Measurements from ENCODE around the gene ASPG.

Gene ASPG

GRCh38 chr14:104087505-104087904, 2.0 kb downstream of the ASPG start:
- DNase-seq (ENCODE audit: low read depth): no peak
- Histone ChIP-seq H3K27me3 (replicated peaks; ENCODE audit: control insufficient read depth, insufficient read depth, low read length) (peaks cover 39% of the 10 kb centered on the region), H3K4me1 (ENCODE audit: control insufficient read depth, insufficient read depth, low read length) (no peaks in the 10 kb centered on the region), H3K9me3 (ENCODE audit: control insufficient read depth, low read length) (no peaks in the 10 kb centered on the region), H3K36me3 (ENCODE audit: control insufficient read depth, insufficient read depth, low read length, severe bottlenecking) (no peaks in the 10 kb centered on the region), H3K9ac (ENCODE audit: low read length) (no peak overlapping the region), H3K4me3 (ENCODE audit: low read length) (no peak overlapping the region)

GRCh38 chr14:104087981-104088850, 2.7 kb downstream of the ASPG start:
- no peaks in the 10 kb centered on the region for H3K4me1 ChIP-seq (ENCODE audit: control insufficient read depth, insufficient read depth, low read length)
- no peaks in the 10 kb centered on the region for H3K9me3 ChIP-seq (ENCODE audit: control insufficient read depth, low read length)
- H3K36me3 ChIP-seq (ENCODE audit: control insufficient read depth, insufficient read depth, low read length, severe bottlenecking): no peaks in the 10 kb centered on the region
- H3K9ac ChIP-seq (ENCODE audit: low read length): no peak overlapping the region
- peaks cover 40% of the 10 kb centered on the region for H3K27me3 ChIP-seq (replicated peaks; ENCODE audit: control insufficient read depth, insufficient read depth, low read length)
- no peak for DNase-seq (ENCODE audit: low read depth)
- no peak overlapping the region for H3K4me3 ChIP-seq (ENCODE audit: low read length)

GRCh38 chr14:104090071-104090748, 4.7 kb downstream of the ASPG start:
- no peak for DNase-seq (ENCODE audit: low read depth)
- Histone ChIP-seq H3K4me3 (ENCODE audit: low read length) (no peak overlapping the region), H3K9ac (ENCODE audit: low read length) (no peak overlapping the region), H3K36me3 (ENCODE audit: control insufficient read depth, insufficient read depth, low read length, severe bottlenecking) (no peaks in the 10 kb centered on the region), H3K4me1 (ENCODE audit: control insufficient read depth, insufficient read depth, low read length) (no peaks in the 10 kb centered on the region), H3K27me3 (replicated peaks; ENCODE audit: control insufficient read depth, insufficient read depth, low read length) (peaks cover 43% of the 10 kb centered on the region), H3K9me3 (ENCODE audit: control insufficient read depth, low read length) (no peaks in the 10 kb centered on the region)

GRCh38 chr14:104091061-104091926, 5.8 kb downstream of the ASPG start:
- Histone ChIP-seq H3K4me3 (ENCODE audit: low read length) (no peak overlapping the region), H3K36me3 (ENCODE audit: control insufficient read depth, insufficient read depth, low read length, severe bottlenecking) (no peaks in the 10 kb centered on the region), H3K9me3 (ENCODE audit: control insufficient read depth, low read length) (no peaks in the 10 kb centered on the region), H3K4me1 (ENCODE audit: control insufficient read depth, insufficient read depth, low read length) (no peaks in the 10 kb centered on the region), H3K9ac (ENCODE audit: low read length) (no peak overlapping the region), H3K27me3 (replicated peaks; ENCODE audit: control insufficient read depth, insufficient read depth, low read length) (peaks cover 44% of the 10 kb centered on the region)
- no peak for DNase-seq (ENCODE audit: low read depth)

- no peak for DNase-seq (ENCODE audit: low read depth)
- no peaks in the 10 kb centered on the region for H3K9me3 ChIP-seq (ENCODE audit: control insufficient read depth, low read length)
- no peaks in the 10 kb centered on the region for H3K36me3 ChIP-seq (ENCODE audit: control insufficient read depth, insufficient read depth, low read length, severe bottlenecking)
- H3K27me3 ChIP-seq (replicated peaks; ENCODE audit: control insufficient read depth, insufficient read depth, low read length): peaks cover 41% of the 10 kb centered on the region
- H3K4me3 ChIP-seq (ENCODE audit: low read length): no peak overlapping the region
- no peak overlapping the region for H3K9ac ChIP-seq (ENCODE audit: low read length)
- H3K4me1 ChIP-seq (ENCODE audit: control insufficient read depth, insufficient read depth, low read length): no peaks in the 10 kb centered on the region
These were observed 6.6 kb downstream of the ASPG start for GRCh38 chr14:104091927-104092771.

GRCh38 chr14:104092931-104093365, 7.4 kb downstream of the ASPG start:
- DNase-seq (ENCODE audit: low read depth): no peak
- no peaks in the 10 kb centered on the region for H3K4me1 ChIP-seq (ENCODE audit: control insufficient read depth, insufficient read depth, low read length)
- H3K27me3 ChIP-seq (replicated peaks; ENCODE audit: control insufficient read depth, insufficient read depth, low read length): peaks cover 37% of the 10 kb centered on the region
- no peaks in the 10 kb centered on the region for H3K9me3 ChIP-seq (ENCODE audit: control insufficient read depth, low read length)
- H3K9ac ChIP-seq (ENCODE audit: low read length): no peak overlapping the region
- no peak overlapping the region for H3K4me3 ChIP-seq (ENCODE audit: low read length)
- H3K36me3 ChIP-seq (ENCODE audit: control insufficient read depth, insufficient read depth, low read length, severe bottlenecking): no peaks in the 10 kb centered on the region

GRCh38 chr14:104093366-104094055, 8.0 kb downstream of the ASPG start:
- H3K9ac ChIP-seq (ENCODE audit: low read length): no peak overlapping the region
- DNase-seq (ENCODE audit: low read depth): peak; percentile 8
- H3K4me1 ChIP-seq (ENCODE audit: control insufficient read depth, insufficient read depth, low read length): no peaks in the 10 kb centered on the region
- no peaks in the 10 kb centered on the region for H3K9me3 ChIP-seq (ENCODE audit: control insufficient read depth, low read length)
- no peak overlapping the region for H3K4me3 ChIP-seq (ENCODE audit: low read length)
- no peaks in the 10 kb centered on the region for H3K36me3 ChIP-seq (ENCODE audit: control insufficient read depth, insufficient read depth, low read length, severe bottlenecking)
- H3K27me3 ChIP-seq (replicated peaks; ENCODE audit: control insufficient read depth, insufficient read depth, low read length): peaks cover 32% of the 10 kb centered on the region

- Histone ChIP-seq H3K4me3 (ENCODE audit: low read length) (no peak overlapping the region), H3K27me3 (replicated peaks; ENCODE audit: control insufficient read depth, insufficient read depth, low read length) (peaks cover 30% of the 10 kb centered on the region), H3K9me3 (ENCODE audit: control insufficient read depth, low read length) (no peaks in the 10 kb centered on the region), H3K9ac (ENCODE audit: low read length) (no peak overlapping the region), H3K36me3 (ENCODE audit: control insufficient read depth, insufficient read depth, low read length, severe bottlenecking) (no peaks in the 10 kb centered on the region), H3K4me1 (ENCODE audit: control insufficient read depth, insufficient read depth, low read length) (no peaks in the 10 kb centered on the region)
- DNase-seq (ENCODE audit: low read depth): no peak
These were observed 8.7 kb downstream of the ASPG start for GRCh38 chr14:104094056-104094708.

- H3K4me3 ChIP-seq (ENCODE audit: low read length): no peak overlapping the region
- H3K27me3 ChIP-seq (replicated peaks; ENCODE audit: control insufficient read depth, insufficient read depth, low read length): peaks cover 30% of the 10 kb centered on the region
- H3K36me3 ChIP-seq (ENCODE audit: control insufficient read depth, insufficient read depth, low read length, severe bottlenecking): no peaks in the 10 kb centered on the region
- H3K4me1 ChIP-seq (ENCODE audit: control insufficient read depth, insufficient read depth, low read length): no peaks in the 10 kb centered on the region
- no peak overlapping the region for H3K9ac ChIP-seq (ENCODE audit: low read length)
- no peaks in the 10 kb centered on the region for H3K9me3 ChIP-seq (ENCODE audit: control insufficient read depth, low read length)
- peak; percentile 64 for DNase-seq (ENCODE audit: low read depth)
These were observed 9.4 kb downstream of the ASPG start for GRCh38 chr14:104094709-104095425.

Data from adipocyte (in vitro differentiated cells).